HG02852 (cell line): Measurements from ENCODE around the gene ROBO4.

ENCODE experiments used
- ATAC-seq: cut with Tn5 transposase; IDR thresholded peaks from one replicate; pipeline ENCODE4 v1.9.1; 2021; ENCODE audit warnings: mild to moderate bottlenecking, moderate library complexity; ENCODE audit not compliant: unreplicated experiment

Gene ROBO4

DNA sequence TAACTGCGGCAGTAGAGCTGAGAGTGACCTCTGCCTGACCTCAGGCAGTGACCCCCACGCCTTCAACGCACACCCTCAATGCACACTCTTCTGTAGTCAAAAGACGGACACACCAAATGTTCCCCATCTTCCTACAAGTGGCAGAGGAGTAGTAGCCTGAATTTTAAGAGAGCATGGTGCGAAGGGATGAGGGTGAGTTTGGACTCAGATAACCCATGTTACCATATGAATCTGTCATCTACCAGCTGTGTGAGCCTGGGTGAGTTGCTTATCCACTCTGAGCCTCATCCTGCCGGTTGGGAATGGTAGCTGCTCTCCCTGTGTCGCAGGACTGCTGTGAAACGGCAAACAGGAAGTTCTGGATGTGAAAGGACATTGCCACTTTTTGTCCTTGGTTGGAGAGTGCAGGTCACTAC lies 53.0 kb downstream of the ROBO4 start:
- ATAC-seq, result no peak

DNA sequence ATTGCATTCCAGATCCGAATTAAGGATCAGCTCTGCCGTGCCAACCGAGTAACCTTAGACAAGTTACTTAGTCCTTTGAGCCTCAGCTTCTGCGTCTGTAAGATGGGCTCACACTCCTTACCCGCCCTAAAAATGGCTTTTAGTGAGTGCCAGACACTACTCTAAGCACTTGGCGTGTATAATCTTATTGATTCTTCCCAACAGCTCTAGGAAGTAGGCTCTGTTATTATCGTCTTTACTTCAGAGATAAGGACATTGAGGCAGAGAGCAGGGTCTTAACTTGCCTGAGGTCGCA lies 54.1 kb downstream of the ROBO4 start:
- no peak for ATAC-seq

DNA sequence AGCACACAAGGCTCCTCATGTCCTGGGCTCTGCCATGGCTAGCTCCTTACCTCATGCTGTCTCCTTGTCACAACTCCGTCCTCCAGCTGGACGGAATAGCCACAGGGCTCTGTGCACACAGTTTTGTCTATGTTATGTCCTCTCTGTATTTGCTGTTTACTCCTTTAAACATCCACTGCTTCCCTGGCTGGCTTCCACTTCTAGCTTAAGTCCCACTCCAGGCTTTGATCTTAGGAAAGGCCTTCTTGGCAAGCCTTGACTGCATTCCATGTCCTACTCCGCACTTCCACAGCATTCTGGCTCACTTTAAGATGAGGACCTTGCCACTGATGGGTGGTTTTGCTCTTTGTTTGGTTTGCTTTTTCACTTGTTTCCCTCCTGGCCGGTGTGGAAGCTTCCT lies 55.4 kb downstream of the ROBO4 start:
- no peak for ATAC-seq

DNA sequence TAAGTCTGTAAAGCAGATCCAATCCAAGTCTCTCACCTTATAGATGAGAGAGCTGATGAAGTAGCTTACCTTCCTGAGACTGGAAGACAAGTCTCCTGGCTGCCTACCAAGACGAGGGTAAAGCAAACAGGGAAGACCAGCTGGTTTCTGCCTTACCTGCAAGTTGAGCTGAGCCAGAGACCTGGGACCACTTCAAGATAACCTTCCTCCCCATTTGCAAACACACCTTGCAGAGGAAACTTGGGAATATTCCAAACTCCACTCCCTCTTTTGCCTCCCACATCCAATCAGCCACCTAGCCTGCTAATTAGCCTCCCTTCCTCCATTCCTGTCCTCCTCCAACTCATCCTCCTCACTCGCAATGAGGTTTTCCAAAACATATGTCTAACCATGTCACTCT lies 55.8 kb downstream of the ROBO4 start:
- ATAC-seq, result no peak

DNA sequence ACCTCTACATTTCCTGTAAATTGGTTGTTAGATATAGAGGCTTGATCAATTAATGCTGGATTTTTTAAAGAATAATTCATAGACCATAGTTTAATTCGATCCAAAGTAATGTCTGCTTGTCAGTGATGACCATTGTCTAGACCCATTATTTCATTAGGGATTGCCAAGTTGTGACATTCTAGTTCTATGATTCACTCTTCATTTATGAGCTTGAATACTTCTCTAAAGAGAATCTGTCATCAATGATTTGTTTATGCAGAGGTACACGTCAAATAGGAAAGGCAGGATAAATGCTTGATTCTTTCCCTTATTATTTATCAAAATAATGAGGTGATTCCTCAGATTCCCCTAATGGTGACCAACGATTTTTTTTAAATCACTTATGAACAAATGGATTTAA lies 56.5 kb downstream of the ROBO4 start:
- ATAC-seq, result no peak

DNA sequence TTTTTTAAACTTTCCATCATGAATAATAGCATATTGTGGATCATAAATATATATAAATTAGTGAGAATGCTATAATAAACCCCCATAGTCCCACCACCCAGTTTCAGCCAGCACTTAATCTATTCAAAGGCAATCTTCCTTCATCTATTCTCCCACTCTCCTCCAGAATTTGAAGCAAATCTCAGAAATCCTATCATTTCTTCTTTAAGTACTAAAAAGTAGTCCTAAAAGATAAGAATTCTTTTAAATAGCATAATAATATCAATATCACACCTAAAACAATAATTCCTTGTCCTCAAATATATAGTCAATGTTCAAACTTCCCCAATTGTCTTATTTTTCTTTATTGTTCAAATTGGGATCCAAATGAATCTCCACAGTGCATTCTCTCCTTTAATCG lies 57.0 kb downstream of the ROBO4 start:
- no peak for ATAC-seq

DNA sequence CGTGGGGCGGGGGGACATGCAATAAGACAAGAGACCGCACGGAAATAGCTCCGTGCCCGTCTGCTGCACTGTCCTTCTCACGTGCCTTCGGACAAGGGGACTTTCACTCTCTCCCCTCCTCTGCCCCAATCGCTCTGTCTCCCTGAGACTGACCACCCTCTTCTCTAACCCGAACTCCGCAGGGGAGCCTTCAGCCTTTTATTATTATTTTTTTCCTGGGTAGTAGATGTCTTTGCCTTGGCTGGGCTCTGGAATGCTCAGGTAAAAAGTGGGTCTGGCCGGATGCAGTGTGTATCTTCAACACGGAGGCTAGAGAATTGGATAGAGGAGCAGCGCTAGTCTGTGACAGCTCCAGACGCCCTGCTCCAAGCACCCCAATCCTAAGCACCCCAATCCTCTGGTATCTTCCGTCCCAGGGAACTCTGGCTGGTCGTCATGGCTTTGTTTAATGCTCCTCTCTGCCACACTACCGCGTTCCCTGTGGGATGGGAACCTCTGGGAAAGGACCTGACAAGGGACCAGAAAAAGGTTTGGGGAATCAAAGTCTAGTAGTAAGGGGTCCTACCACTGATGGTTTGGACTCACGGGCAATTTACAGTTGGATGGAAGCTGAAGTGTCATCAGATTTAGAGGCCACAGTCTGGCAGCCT lies 57.6 kb downstream of the ROBO4 start:
- no peak for ATAC-seq

DNA sequence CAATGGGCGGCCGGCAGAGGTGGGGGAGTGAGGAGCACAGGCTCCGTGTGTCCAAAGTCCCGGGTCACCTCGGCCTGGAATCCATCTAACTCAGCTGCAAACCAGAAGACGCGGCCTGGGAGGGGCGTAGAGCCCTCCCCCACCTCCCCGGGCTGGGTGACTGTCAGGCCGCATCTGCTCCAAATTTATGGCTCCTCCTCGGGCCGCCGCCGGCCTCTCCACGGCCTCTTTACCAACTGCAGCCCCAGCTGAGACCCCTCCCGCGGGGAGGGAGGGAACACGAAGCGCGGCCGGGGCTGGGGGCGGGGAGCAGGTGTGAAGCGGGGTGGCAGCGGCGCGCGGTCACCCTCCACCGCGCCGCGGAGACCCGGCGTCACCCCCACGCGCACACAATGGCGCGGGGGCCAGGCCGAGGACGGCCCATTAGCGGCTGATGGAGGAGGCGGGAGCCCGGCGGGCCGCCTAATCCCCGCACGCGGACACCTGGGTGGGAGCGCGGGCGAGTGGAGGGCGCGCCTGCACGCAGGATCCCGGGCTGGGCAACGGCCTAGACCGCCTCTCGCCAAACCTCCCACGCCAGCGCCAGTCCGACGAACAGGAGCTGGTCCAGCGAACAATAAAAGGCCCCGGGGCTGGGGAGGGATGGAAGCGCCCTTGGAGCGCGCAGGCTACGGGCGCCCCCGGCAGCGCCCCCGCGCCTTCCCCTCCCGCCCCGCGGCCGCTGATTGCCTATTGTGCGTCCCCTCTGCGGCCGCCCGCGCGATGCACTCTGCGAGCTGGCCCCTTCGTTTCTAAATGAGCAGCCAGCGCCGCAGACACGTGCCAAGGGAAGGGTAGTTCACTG lies 58.3 kb downstream of the ROBO4 start:
- ATAC-seq, result no peak

GRCh38 chr11:124838805-124839127 lies 58.9 kb downstream of the ROBO4 start:
- no peak for ATAC-seq

- no peak for ATAC-seq
These were observed 60.2 kb downstream of the ROBO4 start for GRCh38 chr11:124837491-124837856.

DNA sequence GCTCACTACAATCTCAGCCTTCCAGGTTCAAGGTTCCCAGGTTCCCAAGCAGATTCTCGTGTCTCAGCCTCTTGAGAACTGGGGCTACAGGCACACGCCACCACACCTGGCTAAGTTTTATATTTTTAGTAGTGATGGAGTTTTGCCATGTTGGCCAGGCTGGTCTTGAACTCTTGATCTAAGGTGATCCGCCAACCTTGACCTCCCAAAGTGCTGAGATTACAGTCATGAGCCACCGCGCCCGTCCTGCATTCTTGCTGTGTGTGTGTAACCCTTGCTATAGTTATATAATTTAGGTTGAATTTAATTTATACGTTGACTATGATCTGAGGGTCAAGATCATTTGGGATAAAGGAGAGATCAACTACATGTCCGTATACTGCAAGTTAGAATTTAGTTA lies 61.7 kb downstream of the ROBO4 start:
- no peak for ATAC-seq

GRCh38 chr11:124834526-124835180 lies 63.0 kb downstream of the ROBO4 start:
- ATAC-seq, result no peak
